CD4-positive, CD25-positive, alpha-beta regulatory T cell (primary cell): ENCODE data around the gene CELF2. TPM values are rescaled to one million over a fixed set of nuclear protein-coding genes. Genes with fewer than 3 reads are reported as not detected.
A peak's percentile ranks its signal among the peaks of the same experiment; 100 is the strongest.

Source experiments
- ATAC-seq, 2 donors: fragments of 150-1000 bp; cut with Tn5 transposase; one replicate each; pipeline ENCODE4 v1.10.0; 2021; ENCODE audit warnings: low read depth in 2 of 2, moderate number of reproducible peaks in 2 of 2, moderate library complexity in 1 of 2
- DNase-seq, 3 donors: peaks; one replicate each; pipeline versions ENCODE4 v3.0.0 to v3.0.0-alpha.2; 2012 to 2022; ENCODE audit warnings: mixed read lengths in 1 of 3
- H3K27ac ChIP-seq: one replicate; pipeline ENCODE4 v1.7.0; 2013; ENCODE audit warnings: mild to moderate bottlenecking, low read length; ENCODE audit not compliant: insufficient read depth, poor library complexity, severe bottlenecking
- H3K27me3 ChIP-seq: one replicate; pipeline ENCODE4 v1.7.0; 2013; ENCODE audit warnings: low read length; ENCODE audit not compliant: control insufficient read depth, insufficient read depth
- H3K36me3 ChIP-seq: one replicate; pipeline ENCODE4 v1.7.0; 2013; ENCODE audit warnings: mild to moderate bottlenecking, low read length, moderate library complexity; ENCODE audit not compliant: control insufficient read depth, insufficient read depth
- H3K4me1 ChIP-seq: 2 replicates; pipeline ENCODE4 v1.7.0; 2013; ENCODE audit warnings: mild to moderate bottlenecking, low read length; ENCODE audit not compliant: insufficient read depth, control insufficient read depth, poor library complexity, severe bottlenecking
- H3K4me3 ChIP-seq: one replicate; pipeline ENCODE4 v1.7.0; 2013; ENCODE audit warnings: low read depth, mild to moderate bottlenecking, low read length, moderate library complexity
- H3K9me3 ChIP-seq, 2 experiments: 1 replicate in 1 of 2; 2 replicates in 1 of 2; pipeline ENCODE4 v1.7.0; 2013; ENCODE audit warnings: low read length in 2 of 2, mild to moderate bottlenecking in 1 of 2, moderate library complexity in 1 of 2; ENCODE audit not compliant: control insufficient read depth in 2 of 2
- H3K27ac Mint-ChIP-seq, 3 donors: one replicate each; pipeline ENCODE4 v1.8.0; 2020 to 2022; ENCODE audit warnings: mild to moderate bottlenecking in 3 of 3, mixed read lengths in 3 of 3, moderate library complexity in 2 of 3
- H3K27me3 Mint-ChIP-seq: one replicate; pipeline ENCODE4 v1.8.0; 2022; ENCODE audit warnings: mild to moderate bottlenecking, mixed read lengths
- H3K36me3 Mint-ChIP-seq: one replicate; pipeline ENCODE4 v1.8.0; 2020; ENCODE audit warnings: mixed read lengths
- H3K4me1 Mint-ChIP-seq, 4 donors: one replicate each; pipeline ENCODE4 v1.8.0; 2020 to 2022; ENCODE audit warnings: mixed read lengths in 4 of 4, mild to moderate bottlenecking in 1 of 4
- H3K4me3 Mint-ChIP-seq, 4 donors: one replicate each; pipeline ENCODE4 v1.8.0; 2020 to 2022; ENCODE audit warnings: mild to moderate bottlenecking in 4 of 4, mixed read lengths in 4 of 4, moderate library complexity in 3 of 4
- H3K9me3 Mint-ChIP-seq, 7 donors: one replicate each; pipeline ENCODE4 v1.8.0; 2020 to 2022; ENCODE audit warnings: mixed read lengths in 7 of 7, mild to moderate bottlenecking in 3 of 7, moderate library complexity in 2 of 7
- polyA plus RNA-seq, 4 donors: library from polyadenylated mRNA; unstranded; fragments of 300-500 nt; fragmentation: Illumina TruSeq; gene quantifications; one replicate each; pipeline ENCODE4 v1.2.3, GENCODE V29; 2021
- total RNA-seq: library from RNA; stranded (reverse); gene quantifications from one replicate; pipeline ENCODE4 v1.2.3, GENCODE V29; 2022

CELF2 gene
- total and polyA plus RNA-seq, 5 donors from 2014 or later, result 117 to 230 (median 150) TPM

DNA sequence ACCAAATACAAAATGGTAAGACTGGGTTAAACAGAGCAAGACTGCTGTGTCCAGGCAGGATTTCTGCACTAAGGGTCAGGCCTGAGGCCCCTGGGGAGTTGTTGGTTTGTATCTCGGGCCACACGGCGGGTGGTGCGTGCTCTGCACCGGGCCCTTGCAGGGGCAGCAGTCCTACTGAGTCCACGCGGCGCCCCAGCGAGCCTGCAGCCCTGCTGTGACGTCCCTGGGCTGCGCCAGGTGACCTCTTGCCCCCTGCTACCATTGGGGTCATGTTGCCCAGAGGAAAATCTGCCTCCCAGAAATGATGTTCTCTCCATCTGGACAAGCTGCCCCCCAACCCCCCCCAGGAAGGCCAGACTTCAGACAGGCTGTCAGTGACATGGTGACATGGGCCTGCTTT is 281.5 kb downstream of the CELF2 start:
- no peaks in the 10 kb centered on the region for H3K27me3 ChIP-seq
- Mint-ChIP-seq H3K9me3 (no peaks in the 10 kb centered on the region), H3K27ac (peak overlapping the region in 1 of 3 donors; percentile 23), H3K4me3 (no peak overlapping the region), H3K4me1 (peaks cover 13 to 30% (median 26%) of the 10 kb centered on the region in 4 donors), H3K36me3 (peaks cover 83% of the 10 kb centered on the region), H3K27me3 (no peaks in the 10 kb centered on the region)
- H3K4me3 ChIP-seq, result no peak overlapping the region
- peaks cover 95% of the 10 kb centered on the region for H3K36me3 ChIP-seq
- ATAC-seq (no peak), DNase-seq (no peak)
- no peaks in the 10 kb centered on the region for H3K4me1 ChIP-seq
- no peaks in the 10 kb centered on the region for H3K9me3 ChIP-seq
- no peak overlapping the region for H3K27ac ChIP-seq

DNA sequence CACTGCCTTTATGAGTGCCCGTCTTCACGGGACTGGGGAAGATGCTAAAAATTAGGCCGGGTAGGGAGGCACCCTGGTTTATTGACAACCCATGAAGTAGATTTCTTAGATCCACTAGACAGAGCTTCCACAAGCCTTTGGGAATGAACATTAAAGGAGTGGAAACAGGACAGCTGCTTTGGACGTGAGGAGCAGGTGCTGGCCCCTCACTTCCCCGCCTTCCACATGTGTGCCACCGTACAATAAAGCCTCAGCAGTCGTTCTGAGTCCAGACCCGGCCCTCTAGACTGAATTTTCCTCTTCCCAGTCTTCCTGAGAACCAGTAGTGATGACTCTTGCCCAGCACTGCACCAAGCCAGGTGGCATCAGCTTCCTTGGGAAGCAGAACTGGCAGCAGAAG is 282.4 kb downstream of the CELF2 start:
- peaks cover 9 to 28% (median 23%) of the 10 kb centered on the region in 4 donors for H3K4me1 Mint-ChIP-seq
- no peak overlapping the region for H3K27ac Mint-ChIP-seq
- H3K27me3 Mint-ChIP-seq, result no peaks in the 10 kb centered on the region
- Histone ChIP-seq H3K4me3 (no peak overlapping the region), H3K9me3 (no peaks in the 10 kb centered on the region), H3K36me3 (peaks cover 95% of the 10 kb centered on the region), H3K27ac (no peak overlapping the region), H3K27me3 (no peaks in the 10 kb centered on the region), H3K4me1 (no peaks in the 10 kb centered on the region)
- H3K36me3 Mint-ChIP-seq, result peaks cover 89% of the 10 kb centered on the region
- ATAC-seq (no peak), DNase-seq (no peak)
- H3K9me3 Mint-ChIP-seq, result no peaks in the 10 kb centered on the region
- H3K4me3 Mint-ChIP-seq, result no peak overlapping the region

DNA sequence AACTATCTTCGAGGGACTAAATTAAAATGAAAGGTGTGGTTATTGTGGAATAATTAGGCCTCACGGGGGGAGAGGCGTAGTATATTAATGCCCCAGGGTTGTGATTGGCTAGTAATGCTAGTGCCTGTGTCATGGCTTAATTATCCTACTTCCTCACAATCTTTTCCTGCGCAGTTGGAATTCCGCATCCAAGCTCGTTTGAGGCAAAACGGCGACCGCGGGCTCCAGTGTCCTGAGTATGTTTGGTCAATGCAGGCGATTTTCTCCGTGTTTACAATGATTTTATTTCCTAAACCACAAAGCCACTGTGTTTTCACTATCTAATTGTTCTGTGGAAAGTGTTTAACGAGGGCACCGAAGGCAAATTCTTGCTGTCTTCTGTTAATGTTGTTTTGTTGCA is 282.9 kb downstream of the CELF2 start:
- no peaks in the 10 kb centered on the region for H3K4me1 ChIP-seq
- no peak overlapping the region for H3K27ac Mint-ChIP-seq
- H3K4me3 ChIP-seq, result no peak overlapping the region
- no peaks in the 10 kb centered on the region for H3K27me3 Mint-ChIP-seq
- peaks cover 90% of the 10 kb centered on the region for H3K36me3 Mint-ChIP-seq
- no peaks in the 10 kb centered on the region for H3K9me3 Mint-ChIP-seq
- DNase-seq (no peak), ATAC-seq (no peak)
- H3K9me3 ChIP-seq, result peaks cover 0 to 2% of the 10 kb centered on the region in 2 experiments
- no peak overlapping the region for H3K4me3 Mint-ChIP-seq
- peaks cover 9 to 28% (median 20%) of the 10 kb centered on the region in 4 donors for H3K4me1 Mint-ChIP-seq
- H3K27me3 ChIP-seq, result no peaks in the 10 kb centered on the region
- peaks cover 95% of the 10 kb centered on the region for H3K36me3 ChIP-seq
- no peak overlapping the region for H3K27ac ChIP-seq

DNA sequence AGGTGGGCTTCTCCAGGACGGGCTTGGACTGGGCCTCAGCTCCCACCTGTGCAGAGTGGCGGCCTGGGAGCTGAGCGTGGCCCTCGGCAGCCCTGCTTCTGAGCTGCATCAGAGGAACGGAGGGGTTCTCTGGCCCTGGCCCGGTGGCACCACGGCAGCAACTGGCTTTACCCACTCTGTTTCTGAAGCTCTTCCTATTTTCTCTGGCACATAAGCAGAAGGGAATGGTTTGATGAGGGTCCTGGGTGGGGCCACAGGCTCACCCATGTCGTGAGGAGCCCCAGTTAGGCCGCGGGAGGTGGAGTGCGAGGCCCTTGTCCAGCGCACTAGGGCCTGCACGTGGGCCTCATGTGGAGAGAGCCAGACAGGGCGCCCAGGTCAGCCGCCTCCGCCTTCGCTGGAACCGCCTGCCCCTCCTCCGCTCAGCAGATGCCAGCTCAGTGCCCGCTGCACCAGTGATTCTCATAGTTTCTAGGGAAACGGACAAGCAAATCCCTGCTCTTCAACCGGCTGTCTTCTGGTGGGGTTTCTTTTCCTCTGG is 284.0 kb downstream of the CELF2 start:
- H3K27me3 ChIP-seq, result no peaks in the 10 kb centered on the region
- ATAC-seq (no peak), DNase-seq (no peak)
- Mint-ChIP-seq H3K27ac (no peak overlapping the region), H3K36me3 (peaks cover 92% of the 10 kb centered on the region), H3K4me3 (peak overlapping the region in 1 of 4 donors; percentile 24), H3K9me3 (peaks cover 0 to 4% (median 0%) of the 10 kb centered on the region in 7 donors), H3K27me3 (peaks cover 8% of the 10 kb centered on the region), H3K4me1 (peaks cover 9 to 22% (median 17%) of the 10 kb centered on the region in 4 donors)
- no peaks in the 10 kb centered on the region for H3K4me1 ChIP-seq
- H3K4me3 ChIP-seq, result no peak overlapping the region
- H3K9me3 ChIP-seq, result peaks cover 9 to 10% of the 10 kb centered on the region in 2 experiments
- H3K27ac ChIP-seq, result no peak overlapping the region
- H3K36me3 ChIP-seq, result peaks cover 95% of the 10 kb centered on the region

DNA sequence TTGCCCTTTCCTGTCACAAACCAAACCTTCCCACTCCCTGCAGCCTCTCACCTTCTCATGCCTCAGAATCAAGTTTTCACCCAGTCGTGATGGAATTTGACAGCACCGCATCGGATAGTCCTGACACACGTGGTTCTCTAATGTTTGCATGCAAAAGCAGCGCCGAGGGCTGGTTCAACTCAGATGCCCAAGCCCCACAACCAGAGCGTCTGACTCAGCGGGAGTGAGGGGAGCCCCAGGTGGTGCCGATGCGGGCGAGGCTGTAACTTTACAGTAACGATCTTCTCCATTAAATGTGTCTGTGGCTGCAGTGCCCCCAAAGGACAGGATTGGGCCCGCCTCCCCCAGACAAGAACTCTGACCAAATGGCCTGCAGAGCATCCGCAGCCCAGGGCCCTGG is 284.5 kb downstream of the CELF2 start:
- no peak overlapping the region for H3K27ac ChIP-seq
- H3K4me1 ChIP-seq, result no peaks in the 10 kb centered on the region
- Mint-ChIP-seq H3K27me3 (peaks cover 8% of the 10 kb centered on the region), H3K4me3 (peak overlapping the region in 1 of 4 donors; percentile 24), H3K4me1 (peaks cover 8 to 20% (median 15%) of the 10 kb centered on the region in 4 donors), H3K27ac (no peak overlapping the region), H3K36me3 (peaks cover 92% of the 10 kb centered on the region), H3K9me3 (peaks cover 0 to 9% (median 2%) of the 10 kb centered on the region in 7 donors)
- no peaks in the 10 kb centered on the region for H3K27me3 ChIP-seq
- no peak overlapping the region for H3K4me3 ChIP-seq
- DNase-seq (no peak), ATAC-seq (no peak)
- peaks cover 10 to 16% of the 10 kb centered on the region in 2 experiments for H3K9me3 ChIP-seq
- peaks cover 95% of the 10 kb centered on the region for H3K36me3 ChIP-seq

DNA sequence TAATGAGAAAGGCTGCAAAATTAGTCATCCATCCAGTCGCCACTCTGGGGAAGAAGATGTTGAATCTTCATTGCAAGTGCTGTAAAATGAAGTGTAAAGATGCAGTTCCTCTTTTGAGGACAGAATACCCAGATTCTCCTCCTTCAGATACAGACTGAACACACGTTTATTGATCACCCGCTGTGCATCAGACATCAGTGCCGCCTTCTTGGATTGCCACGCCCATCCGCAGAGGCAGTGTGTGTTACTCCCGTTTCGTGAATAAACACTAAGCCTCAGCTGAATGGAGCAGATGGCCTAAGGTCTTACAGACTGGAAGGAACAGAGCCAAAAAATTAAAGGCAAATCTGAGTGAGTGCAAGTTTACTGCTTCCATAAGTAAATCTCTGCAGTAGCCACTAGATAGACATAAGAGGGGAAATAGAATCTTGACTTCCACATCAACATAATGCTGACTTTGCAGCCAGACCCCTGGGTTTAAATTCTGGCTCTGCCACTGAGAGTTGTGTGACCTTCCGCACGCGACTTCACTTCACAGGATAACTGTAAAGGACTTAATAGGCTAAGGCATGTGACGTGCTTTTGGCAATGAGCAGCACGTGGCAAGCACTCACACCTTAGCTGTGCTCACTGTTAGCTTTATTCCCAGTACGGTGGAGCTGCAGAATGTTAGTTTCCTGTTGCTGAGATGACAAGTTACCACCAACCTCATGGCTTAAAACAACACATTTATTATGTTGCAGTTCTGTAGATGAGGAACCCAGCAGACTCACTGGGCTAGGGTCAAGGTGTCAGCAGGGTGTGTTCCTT is 285.9 kb downstream of the CELF2 start:
- peak overlapping the region in 2 of 3 donors; percentile 23 to 50 for H3K27ac Mint-ChIP-seq
- peaks cover 92% of the 10 kb centered on the region for H3K36me3 Mint-ChIP-seq
- H3K36me3 ChIP-seq, result peaks cover 97% of the 10 kb centered on the region
- H3K27ac ChIP-seq, result no peak overlapping the region
- H3K27me3 ChIP-seq, result no peaks in the 10 kb centered on the region
- peaks cover 0 to 21% (median 5%) of the 10 kb centered on the region in 7 donors for H3K9me3 Mint-ChIP-seq
- no peaks in the 10 kb centered on the region for H3K4me1 ChIP-seq
- H3K4me1 Mint-ChIP-seq, result peaks cover 4 to 28% (median 21%) of the 10 kb centered on the region in 4 donors
- peaks cover 8% of the 10 kb centered on the region for H3K27me3 Mint-ChIP-seq
- peak overlapping the region in 1 of 4 donors; percentile 9 for H3K4me3 Mint-ChIP-seq
- H3K9me3 ChIP-seq, result peaks cover 23 to 26% of the 10 kb centered on the region in 2 experiments
- DNase-seq, result no peak
- no peak for ATAC-seq
- H3K4me3 ChIP-seq, result no peak overlapping the region

DNA sequence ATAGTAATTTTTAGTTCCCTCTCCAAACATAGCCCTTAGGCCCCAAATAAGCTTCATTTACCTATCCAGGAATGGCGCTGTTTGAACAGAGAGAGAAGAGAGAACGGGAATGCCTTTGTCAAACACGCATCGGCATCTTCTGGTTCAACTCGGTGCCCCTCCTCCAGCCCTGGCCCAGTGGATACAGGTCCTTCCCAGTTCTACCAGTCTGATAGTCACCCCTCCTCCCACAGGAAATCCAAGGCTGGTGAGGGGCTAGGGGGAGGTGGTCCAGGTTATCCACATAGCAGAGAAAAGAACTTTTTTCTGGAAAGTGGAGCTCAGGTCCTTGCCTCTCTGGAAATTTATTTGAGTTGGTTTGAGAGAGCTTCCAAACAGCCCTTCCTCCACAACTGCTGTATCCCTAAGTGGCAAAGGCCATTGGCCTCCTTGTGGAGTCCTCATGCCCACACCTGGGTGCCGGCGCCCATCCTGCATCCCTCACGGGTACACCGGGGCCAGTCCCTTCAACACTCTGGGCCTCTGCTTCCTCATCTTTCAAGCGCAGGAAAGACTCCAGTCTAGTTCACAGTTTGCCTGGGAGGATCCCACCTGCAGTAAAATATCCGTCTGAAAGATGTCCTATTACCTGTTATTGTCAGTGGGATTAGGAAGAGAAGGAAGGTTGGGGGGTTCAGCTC is 287.4 kb downstream of the CELF2 start:
- H3K4me3 Mint-ChIP-seq, result peak overlapping the region in 1 of 4 donors; percentile 37
- H3K27ac ChIP-seq, result no peak overlapping the region
- H3K27me3 ChIP-seq, result no peaks in the 10 kb centered on the region
- ATAC-seq (no peak), DNase-seq (no peak)
- H3K9me3 ChIP-seq, result peaks cover 23 to 26% of the 10 kb centered on the region in 2 experiments
- H3K27ac Mint-ChIP-seq, result peak overlapping the region in 2 of 3 donors; percentile 52 to 75
- H3K9me3 Mint-ChIP-seq, result peaks cover 0 to 23% (median 5%) of the 10 kb centered on the region in 7 donors
- H3K4me1 Mint-ChIP-seq, result peaks cover 11 to 35% (median 31%) of the 10 kb centered on the region in 4 donors
- peaks cover 3% of the 10 kb centered on the region for H3K4me1 ChIP-seq
- H3K36me3 ChIP-seq, result peaks cover 97% of the 10 kb centered on the region
- peaks cover 8% of the 10 kb centered on the region for H3K27me3 Mint-ChIP-seq
- H3K36me3 Mint-ChIP-seq, result peaks cover 94% of the 10 kb centered on the region
- no peak overlapping the region for H3K4me3 ChIP-seq
